PC-3 (cell line): ENCODE measurements around the gene ANKRD60. TPM values are rescaled to one million over a fixed set of nuclear protein-coding genes. Genes with fewer than 3 reads are reported as not detected.

ENCODE experiments used
- ATAC-seq: fragments of 200-7000 bp; cut with Tn5 transposase; 2 replicates; pipeline ENCODE4 v1.9.1; 2020; ENCODE audit warnings: mild to moderate bottlenecking, moderate library complexity
- BruUV-seq: library from RNA; stranded (reverse); fragments of 400-500 nt; replicated peaks from 2 replicates; lab custom pipeline; 2021; lab: Mats Ljungman, UMichigan
- CTCF ChIA-PET: fragments of 300-600 bp; sonication (Branson Sonifier 250); formaldehyde crosslinking; loops from one replicate; lab custom pipeline; 2022; ENCODE audit warnings: antibody characterized with exemption; lab: Charles Lee
- POLR2A ChIA-PET: fragments of 300-600 bp; sonication (Branson Sonifier 250); formaldehyde crosslinking; loops from one replicate; lab custom pipeline; 2022; ENCODE audit warnings: antibody characterized with exemption; ENCODE audit not compliant: unreplicated experiment; lab: Charles Lee
- DNase-seq: peaks from one replicate; pipeline ENCODE4 v3.0.0-alpha.2; 2015
- H2AFZ ChIP-seq: fragments of 300-600 bp; sonication (generic); 2 replicates; pipeline ENCODE4 v1.6.0; 2016; ENCODE audit warnings: antibody characterized with exemption, low read length
- H3F3A ChIP-seq: fragments of 300-600 bp; sonication (generic); one replicate; pipeline ENCODE4 v1.6.0; 2017; ENCODE audit warnings: antibody characterized with exemption, low read length, control low read depth, mild to moderate bottlenecking; ENCODE audit not compliant: unreplicated experiment
- H3K27ac ChIP-seq: fragments of 300-600 bp; sonication (generic); 2 replicates; pipeline ENCODE4 v1.5.1; 2016; ENCODE audit warnings: mild to moderate bottlenecking, low read length
- H3K27me3 ChIP-seq: fragments of 300-600 bp; sonication (generic); 2 replicates; pipeline ENCODE4 v1.6.1; 2016; ENCODE audit warnings: low read length, mixed read lengths
- H3K36me3 ChIP-seq: fragments of 300-600 bp; sonication (generic); 2 replicates; pipeline ENCODE4 v1.6.1; 2016; ENCODE audit warnings: low read depth, mixed run types, low read length, mixed read lengths
- H3K4me1 ChIP-seq: fragments of 300-600 bp; sonication (generic); 2 replicates; pipeline ENCODE4 v1.5.1; 2016; ENCODE audit warnings: low read length; ENCODE audit not compliant: insufficient read depth
- H3K4me2 ChIP-seq: fragments of 300-600 bp; sonication (generic); 2 replicates; pipeline ENCODE4 v1.6.0; 2016; ENCODE audit warnings: low read length
- H3K4me3 ChIP-seq: fragments of 300-600 bp; sonication (generic); 2 replicates; pipeline ENCODE4 v1.5.1; 2016; ENCODE audit warnings: mild to moderate bottlenecking, low read length, mixed read lengths
- H3K79me2 ChIP-seq: fragments of 300-600 bp; sonication (generic); 2 replicates; pipeline ENCODE4 v1.6.1; 2017; ENCODE audit warnings: low read length, mixed read lengths
- H3K9ac ChIP-seq: fragments of 300-600 bp; sonication (generic); 2 replicates; pipeline ENCODE4 v1.6.0; 2016; ENCODE audit warnings: mild to moderate bottlenecking, low read length
- H3K9me2 ChIP-seq: fragments of 300-600 bp; sonication (generic); replicated peaks from 2 replicates; pipeline ENCODE4 v1.6.1; 2016; ENCODE audit warnings: mixed run types, low read length, mixed read lengths
- H3K9me3 ChIP-seq: fragments of 300-600 bp; sonication (generic); 2 replicates; pipeline ENCODE4 v1.6.1; 2016; ENCODE audit warnings: low read length, mixed read lengths
- H4K20me1 ChIP-seq: fragments of 300-600 bp; sonication (generic); 2 replicates; pipeline ENCODE4 v1.6.1; 2016; ENCODE audit warnings: low read length, mixed read lengths
- CTCF ChIP-seq: fragments of 300-600 bp; sonication (generic); conservative IDR thresholded peaks from 2 replicates; pipeline ENCODE4 v1.5.1; 2017; ENCODE audit warnings: antibody characterized with exemption, low read depth, mild to moderate bottlenecking, low read length
- EZH2 ChIP-seq: fragments of 300-600 bp; sonication (generic); IDR thresholded peaks from one replicate; pipeline ENCODE4 v1.6.1; 2017; ENCODE audit warnings: antibody characterized with exemption, mild to moderate bottlenecking, low read length; ENCODE audit not compliant: unreplicated experiment
- EZH2phosphoT487 ChIP-seq: fragments of 300-600 bp; sonication (generic); IDR thresholded peaks from 2 replicates; pipeline ENCODE4 v1.6.1; 2018; ENCODE audit warnings: mild to moderate bottlenecking, antibody characterized with exemption, low read length, borderline replicate concordance
- intact Hi-C: fragments of 100-400 bp; cut with micrococcal nuclease; formaldehyde crosslinking; loops from 2 replicates; pipeline ENCODE4 v1.9.0; 2023
- total RNA-seq: library from RNA; depleted of rRNA; stranded (reverse); fragments of >200 nt; gene quantifications from 2 replicates; pipeline ENCODE4 v1.2.3, GENCODE V29; 2014

ANKRD60 gene
- total RNA-seq, 1 experiment from 2014 or later: not detected

GRCh38 chr20:58218665-58219341, 9.7 kb downstream of the ANKRD60 start:
- BruUV-seq: no TSS peak
- no peak for TF ChIP-seq EZH2phosphoT487
- no peaks in the 10 kb centered on the region for H4K20me1 ChIP-seq
- H3K4me1 ChIP-seq: peaks cover 23% of the 10 kb centered on the region
- 0 out of 2 replicates have a peak overlapping the region, but pooled peaks have one; percentile 26 for H2AFZ ChIP-seq
- peak overlapping the region; percentile 61 for H3K4me2 ChIP-seq
- ChIA-PET CTCF (no interaction called here), POLR2A (no interaction called here)
- DNase-seq: no peak
- H3K9me2 ChIP-seq: no peaks in the 10 kb centered on the region
- H3K27me3 ChIP-seq: no peaks in the 10 kb centered on the region
- H3K36me3 ChIP-seq: no peaks in the 10 kb centered on the region
- peak overlapping the region; percentile 46 for H3K9ac ChIP-seq
- H3F3A ChIP-seq: no peaks in the 10 kb centered on the region
- intact Hi-C loops: no loop called here
- no peaks in the 10 kb centered on the region for H3K79me2 ChIP-seq
- no peaks in the 10 kb centered on the region for H3K9me3 ChIP-seq
- H3K27ac ChIP-seq: peak overlapping the region; percentile 80
- ATAC-seq: no peak
- peak overlapping the region; percentile 45 for H3K4me3 ChIP-seq

- TF ChIP-seq CTCF (no peak), EZH2 (no peak), EZH2phosphoT487 (no peak)
- H3K36me3 ChIP-seq: no peaks in the 10 kb centered on the region
- ATAC-seq: no peak
- H2AFZ ChIP-seq: no peak overlapping the region
- no peaks in the 10 kb centered on the region for H3F3A ChIP-seq
- H3K9ac ChIP-seq: no peak overlapping the region
- no TSS peak for BruUV-seq
- intact Hi-C loops: no loop called here
- H3K9me3 ChIP-seq: no peaks in the 10 kb centered on the region
- no peak for DNase-seq
- H3K79me2 ChIP-seq: no peaks in the 10 kb centered on the region
- H3K4me2 ChIP-seq: no peak overlapping the region
- no peaks in the 10 kb centered on the region for H4K20me1 ChIP-seq
- POLR2A ChIA-PET: interaction anchor here (0.6 kb wide), 1 partner anchor 9 kb away, joined by 3 read pairs; no protein-coding TSS in a partner anchor
- H3K4me1 ChIP-seq: peaks cover 13% of the 10 kb centered on the region
- CTCF ChIA-PET: no interaction called here
- H3K27ac ChIP-seq: no peak overlapping the region
- no peaks in the 10 kb centered on the region for H3K9me2 ChIP-seq
- no peaks in the 10 kb centered on the region for H3K27me3 ChIP-seq
- H3K4me3 ChIP-seq: no peak overlapping the region
Measured at GRCh38 chr20:58216334-58216733, 12.1 kb downstream of the ANKRD60 start.

- ChIA-PET POLR2A (interaction anchor here (1.0 kb wide), 1 partner anchor 467 kb away, joined by 3 read pairs; no protein-coding TSS in a partner anchor), CTCF (no interaction called here)
- Histone ChIP-seq H4K20me1 (no peaks in the 10 kb centered on the region), H3K9me2 (no peaks in the 10 kb centered on the region), H3F3A (no peaks in the 10 kb centered on the region), H3K4me3 (no peak overlapping the region), H3K27me3 (no peaks in the 10 kb centered on the region), H3K9me3 (no peaks in the 10 kb centered on the region), H3K4me2 (no peak overlapping the region), H3K36me3 (no peaks in the 10 kb centered on the region), H3K9ac (no peak overlapping the region), H3K79me2 (no peaks in the 10 kb centered on the region), H3K4me1 (peaks cover 13% of the 10 kb centered on the region), H3K27ac (no peak overlapping the region), H2AFZ (no peak overlapping the region)
- no peak for ATAC-seq
- TF ChIP-seq CTCF (no peak), EZH2phosphoT487 (no peak), EZH2 (no peak)
- no peak for DNase-seq
- no TSS peak for BruUV-seq
- intact Hi-C loops: no loop called here
Measured at GRCh38 chr20:58215116-58215515, 13.3 kb downstream of the ANKRD60 start.
